Gastrocnemius medialis (tissue), 4 donors: ENCODE results near the gene C6orf118. TPM values are rescaled to one million over a fixed set of nuclear protein-coding genes. Genes with fewer than 3 reads are reported as not detected.

Experiments used
- ATAC-seq, 2 donors: fragments of 150-250 bp; one replicate each; pipeline ENCODE4 v1.9.1; 2016
- DNase-seq, 2 donors: peaks; one replicate each; pipeline ENCODE4 v3.0.0-alpha.2; 2019
- H3K27ac ChIP-seq, 4 donors: fragments of 200-600 bp; sonication (generic); 1 replicate in 1 of 4; 2 replicates in 3 of 4; pipeline ENCODE4 v1.5.1; 2016 to 2018; ENCODE audit warnings: mild to moderate bottlenecking in 2 of 4, moderate library complexity in 1 of 4
- H3K27me3 ChIP-seq, 3 donors: fragments of 200-600 bp; sonication (generic) in 2 of 3; 1 replicate in 1 of 3; 2 replicates in 2 of 3; pipeline versions ENCODE4 v1.5.1 to v1.6.0; 2016 to 2019; ENCODE audit warnings: mild to moderate bottlenecking in 1 of 3, moderate library complexity in 1 of 3
- H3K36me3 ChIP-seq, 2 donors: fragments of 200-600 bp; sonication (generic) in 1 of 2; one replicate each; pipeline ENCODE4 v1.5.1; 2017 to 2018
- H3K4me1 ChIP-seq, 2 donors: fragments of 200-600 bp; sonication (generic) in 1 of 2; one replicate each; pipeline ENCODE4 v1.5.1; 2016 to 2017; ENCODE audit warnings: mild to moderate bottlenecking in 2 of 2
- H3K4me3 ChIP-seq, 4 donors: fragments of 200-600 bp; sonication (generic) in 3 of 4; 1 replicate in 1 of 4; 2 replicates in 3 of 4; pipeline ENCODE4 v1.5.1; 2016 to 2019; ENCODE audit warnings: mild to moderate bottlenecking in 2 of 4
- H3K9me3 ChIP-seq, 3 donors: fragments of 200-600 bp; sonication (generic) in 2 of 3; 1 replicate in 1 of 3; 2 replicates in 2 of 3; pipeline ENCODE4 v1.5.1; 2016 to 2019
- CTCF ChIP-seq, 5 experiments: fragments of 450-650 bp in 3 of 5; fragments of 200-600 bp in 2 of 5; sonication (generic) in 2 of 5; IDR thresholded peaks in 4 of 5; conservative IDR thresholded peaks in 1 of 5; 1 replicate in 4 of 5; 2 replicates in 1 of 5; pipeline ENCODE4 v1.5.1; 2016 to 2019; ENCODE audit warnings: antibody characterized with exemption in 5 of 5, mild to moderate bottlenecking in 3 of 5, moderate library complexity in 3 of 5
- POLR2A ChIP-seq, 2 donors: fragments of 450-650 bp; IDR thresholded peaks; one replicate each; pipeline ENCODE4 v1.6.1; 2017; ENCODE audit warnings: antibody characterized with exemption in 2 of 2, mild to moderate bottlenecking in 2 of 2, moderate library complexity in 2 of 2
- in situ Hi-C, 4 donors: fragments of 200-750 bp; cut with MboI; loops; one replicate each; pipeline versions ENCODE4 v1.15.0 to v1.8.0; 2017; ENCODE audit warnings: low sequenced_read_pairs in 4 of 4
- intact Hi-C: fragments of 100-400 bp; cut with DNase I; formaldehyde crosslinking; loops from one replicate; pipeline ENCODE4 v1.15.1; 2023; ENCODE audit warnings: low total_unique reads
- total RNA-seq, 4 donors: library from RNA; depleted of rRNA; stranded (reverse); fragments of >200 nt; gene quantifications; one replicate each; pipeline versions ENCODE4 v1.1.0 to v1.2.3, GENCODE V29; 2016

C6orf118 gene
- total RNA-seq, 4 donors from 2014 or later, result not detected

- intact Hi-C loops (loop anchor here (5.0 kb wide), 2 partner anchors 305 to 1270 kb away; no protein-coding TSS in a partner anchor), in situ Hi-C loops (loop anchor here in 3 of 4 donors (25.0 kb wide), 3 partner anchors 345 to 1820 kb away; partner anchors contain the start of gene QKI (in 2 of the 3))
- Histone ChIP-seq H3K4me1 (peaks cover 13 to 18% of the 10 kb centered on the region in 2 donors), H3K9me3 (no peaks in the 10 kb centered on the region), H3K27ac (peak overlapping the region; percentile 79 to 86 (median 84)), H3K36me3 (no peaks in the 10 kb centered on the region), H3K4me3 (peak overlapping the region; percentile 2 to 37 (median 18)), H3K27me3 (no peaks in the 10 kb centered on the region)
- DNase-seq (peak; percentile 22 to 51), ATAC-seq (peak; percentile 92 to 96)
- TF ChIP-seq CTCF (IDR thresholded peaks at IDR 0.05 in 4 of 5, conservative IDR thresholded peaks at IDR 0.05 in 1 of 5) (peak; percentile 57 to 76 (median 74)), POLR2A (IDR thresholded peaks at IDR 0.05) (no peak)
Observed at GRCh38 chr6:165231581-165232561, 77.5 kb downstream of the C6orf118 start.

GRCh38 chr6:165231177-165231576 is 78.2 kb downstream of the C6orf118 start:
- Histone ChIP-seq H3K27ac (peak overlapping the region; percentile 79 to 86 (median 84)), H3K4me3 (peak overlapping the region; percentile 2 to 37 (median 18)), H3K36me3 (no peaks in the 10 kb centered on the region), H3K9me3 (no peaks in the 10 kb centered on the region), H3K27me3 (no peaks in the 10 kb centered on the region), H3K4me1 (peaks cover 13 to 18% of the 10 kb centered on the region in 2 donors)
- TF ChIP-seq POLR2A (IDR thresholded peaks at IDR 0.05), result no peak
- TF ChIP-seq CTCF (IDR thresholded peaks at IDR 0.05 in 4 of 5, conservative IDR thresholded peaks at IDR 0.05 in 1 of 5), result no peak
- in situ Hi-C loops (loop anchor here in 3 of 4 donors (25.0 kb wide), 3 partner anchors 344 to 1819 kb away; partner anchors contain the start of gene QKI (in 2 of the 3)), intact Hi-C loops (loop anchor here (5.0 kb wide), 2 partner anchors 304 to 1269 kb away; no protein-coding TSS in a partner anchor)
- ATAC-seq (peak; percentile 68 to 78), DNase-seq (no peak)
